RPMI7951 (cell line): ENCODE data around the gene MYH10. TPM values are rescaled to one million over a fixed set of nuclear protein-coding genes. Genes with fewer than 3 reads are reported as not detected.

Experiments used
- DNase-seq: peaks from one replicate; pipeline ENCODE4 v3.0.0-alpha.2; 2012; ENCODE audit warnings: low read depth
- total RNA-seq: library from RNA; depleted of rRNA; stranded (reverse); fragments of >200 nt; shearing (Covaris generic); gene quantifications from 2 replicates; pipeline ENCODE4 v1.2.3, GENCODE V29; 2014

Gene MYH10
- total RNA-seq, 1 experiment from 2014 or later = 21.9 TPM

DNA sequence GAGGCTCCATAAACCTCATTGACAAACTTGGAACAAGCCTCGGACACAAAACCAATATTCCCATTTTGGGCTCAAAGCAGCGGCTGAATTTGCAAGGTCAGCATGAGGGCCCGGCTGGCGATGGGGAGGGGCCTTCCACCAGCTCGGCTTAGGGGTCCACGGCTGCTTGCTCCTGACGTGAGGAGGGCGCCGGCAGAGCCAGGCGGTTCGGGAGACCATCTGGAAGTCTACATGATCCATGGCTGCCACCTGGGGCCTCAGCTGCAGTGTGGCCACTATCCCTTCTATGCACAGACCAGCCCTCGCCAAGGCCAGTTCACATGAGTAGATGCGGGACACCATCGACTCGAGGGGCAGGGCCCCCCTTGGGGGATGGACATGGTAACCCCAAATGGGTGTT, 155.7 kb downstream of the MYH10 start:
- no peak for DNase-seq

DNA sequence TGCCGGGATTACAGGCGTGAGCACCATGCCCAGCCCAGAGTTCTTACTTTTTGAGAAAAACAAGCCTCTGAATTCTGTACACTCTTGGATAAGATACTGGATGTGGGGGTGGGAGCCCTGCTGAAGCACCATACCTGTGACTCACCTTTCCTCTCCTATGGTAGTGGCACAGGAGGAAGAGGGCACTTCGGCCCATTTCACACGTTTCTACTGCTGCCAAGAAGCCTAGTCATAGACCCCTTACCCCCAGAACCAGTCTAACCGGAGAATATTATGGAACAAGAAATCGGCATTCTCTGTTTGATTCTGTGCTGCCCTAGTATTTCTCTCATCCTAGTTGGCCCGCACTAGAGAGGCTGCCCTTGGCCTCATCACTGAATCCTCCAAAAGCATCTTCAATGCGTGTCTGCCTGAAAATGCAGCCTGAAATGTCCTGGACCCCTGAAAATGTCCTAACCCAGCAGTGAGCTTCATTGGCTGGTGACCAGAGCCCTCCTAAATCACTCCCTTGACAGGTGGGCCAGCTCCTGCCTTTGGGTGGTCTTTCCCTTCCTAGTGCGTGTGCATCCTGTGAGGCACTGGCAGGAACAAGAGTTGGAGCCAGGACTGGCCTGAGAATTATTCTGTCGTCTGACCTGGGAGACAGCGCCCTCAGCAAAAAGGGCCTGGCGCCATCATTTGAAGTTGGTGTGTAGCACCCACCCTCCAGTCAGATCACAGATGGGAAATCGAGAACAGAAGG, 156.9 kb downstream of the MYH10 start:
- DNase-seq = no peak

DNA sequence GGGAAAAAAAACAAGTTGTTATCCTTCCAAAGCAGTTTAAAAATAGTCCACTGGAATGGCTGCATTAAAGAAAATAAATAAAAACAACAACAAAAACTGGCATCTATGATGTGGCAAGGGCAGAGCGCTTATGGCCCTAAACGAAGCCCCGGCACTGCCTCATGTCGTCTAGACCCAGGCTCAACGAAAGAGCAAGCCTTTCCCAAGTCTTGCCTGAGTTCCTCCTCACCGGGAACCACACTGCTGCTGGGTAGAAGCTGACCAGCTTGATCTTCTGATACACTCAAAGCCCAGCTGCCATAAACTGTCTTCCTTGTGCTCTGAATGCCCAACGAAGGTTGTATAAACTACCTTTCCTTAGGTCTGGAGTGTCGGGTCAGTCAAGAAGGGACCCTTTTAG, 157.9 kb downstream of the MYH10 start:
- DNase-seq = no peak

DNA sequence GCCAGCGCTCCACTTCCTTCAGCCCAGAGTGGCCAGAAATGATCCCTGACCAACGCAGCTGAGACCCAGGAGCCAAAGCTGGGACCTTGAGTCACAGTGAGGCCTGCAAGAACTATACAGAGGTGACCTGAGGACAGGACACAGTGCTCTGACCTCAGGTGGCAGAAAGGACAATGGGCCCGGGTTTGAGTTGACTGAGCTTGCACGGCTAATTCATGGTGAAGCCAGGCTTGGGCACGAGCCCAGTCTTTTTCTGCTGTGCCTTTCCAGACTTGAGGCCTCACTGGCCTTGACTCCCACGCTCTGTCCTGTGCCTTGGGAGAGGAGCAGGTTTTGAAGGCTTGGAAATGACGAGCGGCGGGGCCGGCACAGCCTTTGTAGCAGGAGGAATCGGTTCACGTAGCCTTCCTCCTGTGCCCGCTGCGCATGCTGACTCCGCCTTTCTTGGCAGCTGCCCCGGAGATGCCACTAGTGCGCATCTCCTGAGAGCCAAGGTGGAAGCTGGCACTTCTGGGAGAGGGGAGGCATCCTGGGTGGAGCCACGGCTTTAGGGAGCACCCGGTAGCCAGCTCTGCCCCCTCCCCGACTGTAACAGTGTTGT, 160.0 kb downstream of the MYH10 start:
- no peak for DNase-seq

DNA sequence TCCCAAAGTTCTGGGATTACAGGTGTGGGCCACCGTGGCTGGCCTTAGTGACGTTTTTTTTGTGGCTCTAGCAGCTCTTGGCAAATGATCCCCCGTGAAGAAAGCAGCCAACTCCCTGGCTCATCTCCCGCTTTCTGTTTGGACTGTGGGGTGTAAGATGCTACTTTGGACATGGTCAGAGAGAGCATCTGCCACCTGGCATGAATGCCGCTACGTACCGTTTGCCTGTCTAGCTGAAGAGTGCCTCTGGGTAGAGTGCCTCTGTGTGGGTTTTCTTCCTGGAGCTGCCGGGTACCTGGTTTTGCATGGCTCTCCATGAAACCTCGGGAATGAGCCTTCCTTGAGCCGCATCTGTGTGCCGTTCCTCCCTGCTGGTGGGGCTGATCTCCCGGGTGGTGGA, 160.6 kb downstream of the MYH10 start:
- no peak for DNase-seq

DNA sequence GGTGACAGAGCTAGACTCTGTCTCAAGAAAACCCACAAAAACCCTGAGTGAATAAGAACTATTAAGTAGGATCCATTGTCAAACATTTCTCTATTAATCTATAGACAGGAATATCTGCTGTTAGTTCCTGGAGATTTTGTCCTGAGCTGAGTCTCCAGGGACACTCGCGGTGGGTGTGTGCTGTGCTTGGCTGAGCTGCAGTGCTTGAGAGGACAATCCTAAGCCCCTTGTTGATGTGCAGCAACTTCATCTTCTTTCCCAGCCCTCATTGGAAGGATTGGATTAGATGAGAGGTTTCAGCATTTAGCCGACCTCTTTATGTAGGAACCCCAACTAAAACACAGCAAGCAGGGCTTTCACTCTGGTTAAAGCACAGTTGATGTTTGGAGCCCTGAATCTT, 161.5 kb downstream of the MYH10 start:
- no peak for DNase-seq

DNA sequence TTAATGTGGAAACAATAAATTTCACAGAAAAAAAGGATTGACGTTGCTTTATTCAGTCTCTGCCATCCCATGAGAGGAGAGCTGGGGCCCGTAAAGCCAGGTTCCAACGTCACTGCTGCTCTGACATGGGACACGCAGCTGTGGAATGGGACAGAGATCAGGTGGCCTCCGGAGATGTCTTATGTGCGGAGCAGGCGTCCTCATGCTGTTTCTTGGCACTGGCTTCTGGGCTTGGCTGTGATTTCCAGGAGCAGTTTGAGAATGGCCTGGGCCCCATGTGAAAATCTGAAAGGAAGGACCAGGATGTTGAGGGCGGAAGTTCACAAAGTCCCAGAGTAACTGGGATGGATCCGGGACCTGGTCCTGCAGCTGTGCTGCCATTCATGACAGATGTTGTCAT, 162.4 kb downstream of the MYH10 start:
- no peak for DNase-seq

DNA sequence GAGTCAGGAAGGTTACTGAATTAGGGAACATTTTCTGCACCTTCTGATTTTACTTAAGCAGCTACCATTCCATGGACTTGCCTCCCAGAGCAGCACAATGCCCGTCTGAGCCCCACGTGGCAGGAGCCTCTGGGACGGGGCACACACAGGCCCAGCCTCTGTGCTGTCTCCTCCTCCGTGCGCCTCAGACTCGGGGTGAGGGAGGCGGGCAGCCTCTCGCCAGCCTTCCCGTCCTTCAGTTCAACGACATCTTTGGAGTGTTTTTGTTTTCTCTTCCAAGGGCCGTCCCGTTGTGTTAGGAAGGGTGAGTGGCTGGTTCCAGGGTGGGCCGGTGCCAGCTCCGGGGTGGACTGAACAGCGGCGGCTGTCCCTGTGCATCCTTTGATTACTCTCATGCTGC, 163.0 kb downstream of the MYH10 start:
- no peak for DNase-seq

DNA sequence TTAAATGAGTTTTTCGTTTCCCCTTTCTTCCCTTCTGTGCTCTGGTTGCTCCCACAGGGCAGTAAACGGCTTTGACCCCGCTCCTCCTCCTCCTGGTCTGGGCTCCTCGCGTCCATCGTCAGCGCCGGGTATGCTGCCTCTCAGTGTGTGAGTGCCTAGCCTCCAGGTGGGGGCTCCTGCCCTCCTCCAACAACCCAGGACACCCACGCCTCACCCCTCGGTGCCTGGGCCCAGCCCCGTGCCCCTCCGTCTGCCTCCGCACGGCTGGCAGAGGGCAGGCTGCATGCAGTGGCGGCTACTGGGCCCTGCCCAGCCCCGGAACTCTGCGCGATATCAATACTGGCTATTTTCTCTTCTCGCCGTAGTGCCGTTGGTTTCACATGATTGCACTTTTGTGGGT, 163.7 kb downstream of the MYH10 start:
- DNase-seq = no peak

DNA sequence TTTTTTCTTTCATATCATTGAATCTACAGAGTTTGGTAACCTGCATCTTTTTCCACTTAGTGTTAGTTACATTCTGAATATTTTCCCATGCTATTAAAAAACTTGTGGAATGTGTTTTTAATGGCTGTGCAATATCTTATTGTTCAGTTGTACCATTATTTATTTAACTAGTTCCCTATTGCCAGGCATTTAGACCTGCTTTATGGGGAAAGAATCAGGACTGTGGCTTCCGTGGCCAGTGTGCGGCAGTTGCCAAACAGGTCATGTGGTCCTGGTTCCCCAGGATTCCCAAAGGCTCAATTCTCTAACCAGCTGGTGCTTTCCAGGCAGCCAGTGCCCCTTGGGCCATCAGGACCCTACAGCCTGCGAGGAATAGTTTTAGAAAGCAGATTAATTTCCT, 164.1 kb downstream of the MYH10 start:
- DNase-seq = no peak

DNA sequence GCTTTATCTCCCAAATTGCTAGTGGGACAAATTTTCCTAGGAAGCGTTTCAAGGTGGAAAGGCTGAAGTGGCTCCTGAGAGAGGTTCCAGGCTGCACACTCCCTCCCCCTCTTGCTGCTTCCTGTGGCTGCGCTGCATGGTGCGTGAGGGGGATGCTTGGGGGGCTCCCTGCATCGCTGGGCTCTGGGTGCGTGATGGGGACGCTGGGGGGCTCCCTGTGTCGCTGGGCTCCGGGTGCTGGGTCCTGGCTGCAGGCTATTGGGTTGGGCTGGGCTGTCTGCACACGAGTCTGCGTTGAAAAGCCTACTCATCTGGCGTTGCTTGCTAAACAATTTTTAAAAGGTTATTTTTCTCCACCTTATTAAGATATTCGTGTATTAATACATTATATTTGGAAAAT, 164.8 kb downstream of the MYH10 start:
- DNase-seq = no peak

DNA sequence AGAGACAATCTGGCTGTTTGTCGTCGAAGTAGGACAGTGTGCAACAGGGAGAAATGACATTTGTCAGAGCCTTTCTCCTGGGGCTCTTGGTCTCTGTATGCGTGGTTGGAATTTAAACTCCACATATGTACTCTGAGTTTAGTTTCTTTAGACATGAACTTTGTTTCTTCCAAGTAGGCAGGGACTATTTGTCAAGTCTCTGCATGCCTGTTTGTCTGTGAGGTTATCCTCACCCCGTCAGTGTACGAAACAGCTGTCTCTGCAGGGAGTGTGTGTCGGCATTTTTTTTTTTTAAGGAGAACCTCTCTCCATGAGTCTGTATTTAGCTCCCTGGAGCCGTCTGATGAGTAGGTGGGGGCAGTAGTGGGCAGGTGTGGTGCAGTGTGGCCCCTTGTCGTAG, 165.2 kb downstream of the MYH10 start:
- DNase-seq = no peak

DNA sequence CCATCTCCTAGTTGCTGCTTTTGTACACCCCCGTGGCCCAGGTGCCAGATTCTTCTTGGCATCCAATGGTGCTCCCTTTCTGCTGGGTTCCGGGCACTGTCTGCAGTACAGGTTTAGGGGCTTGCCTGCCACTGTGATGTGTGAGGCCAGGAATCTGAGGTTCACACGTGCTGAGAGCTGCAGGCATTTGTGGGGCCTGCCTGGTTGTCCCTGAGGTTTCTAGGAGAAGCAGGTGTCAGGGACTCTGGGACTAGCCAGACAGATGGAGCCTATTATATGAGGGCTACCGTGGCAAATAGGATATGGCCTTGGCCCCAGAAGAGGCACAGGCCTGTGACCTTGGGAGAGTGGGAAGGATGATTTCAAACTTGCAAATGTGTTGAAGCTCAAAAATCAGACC, 165.6 kb downstream of the MYH10 start:
- no peak for DNase-seq

DNA sequence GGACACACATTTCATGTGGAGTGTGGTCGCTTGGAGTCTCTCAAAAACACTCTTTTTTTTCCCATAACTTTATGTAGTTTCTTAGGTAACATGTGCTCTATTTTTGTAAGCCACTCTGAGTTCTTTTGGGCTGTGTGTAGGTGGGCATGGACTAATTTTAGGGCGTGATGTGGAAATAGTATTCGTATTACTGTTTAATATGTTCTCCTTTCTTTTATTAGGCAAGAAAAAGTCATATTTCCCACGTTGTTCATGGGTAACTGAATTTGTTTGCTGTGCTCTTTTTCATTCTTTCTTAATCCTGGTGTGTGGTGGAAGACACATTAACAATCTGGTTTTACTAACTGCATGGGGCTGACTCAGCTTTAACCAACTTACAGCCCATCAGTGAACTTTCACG, 167.4 kb downstream of the MYH10 start:
- no peak for DNase-seq

DNA sequence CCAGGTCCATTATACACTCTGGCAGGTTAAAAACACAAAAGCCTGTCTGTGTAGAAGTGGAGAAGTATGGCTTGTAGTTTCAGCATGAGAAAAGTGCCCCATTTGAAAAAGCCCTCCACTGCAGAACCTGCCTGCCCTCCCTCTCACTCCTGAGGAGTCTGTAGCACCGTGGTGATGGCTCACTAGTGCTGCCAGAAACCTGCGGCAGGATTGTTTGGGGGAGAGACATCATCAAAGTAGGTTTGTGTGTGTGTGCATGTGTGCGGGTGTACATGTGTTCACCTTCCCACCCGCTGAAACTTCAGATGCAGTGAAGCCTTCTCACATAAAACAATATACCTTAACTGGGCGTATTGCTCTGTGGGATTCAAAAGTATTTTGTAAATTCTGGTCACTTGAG, 168.0 kb downstream of the MYH10 start:
- DNase-seq = no peak

DNA sequence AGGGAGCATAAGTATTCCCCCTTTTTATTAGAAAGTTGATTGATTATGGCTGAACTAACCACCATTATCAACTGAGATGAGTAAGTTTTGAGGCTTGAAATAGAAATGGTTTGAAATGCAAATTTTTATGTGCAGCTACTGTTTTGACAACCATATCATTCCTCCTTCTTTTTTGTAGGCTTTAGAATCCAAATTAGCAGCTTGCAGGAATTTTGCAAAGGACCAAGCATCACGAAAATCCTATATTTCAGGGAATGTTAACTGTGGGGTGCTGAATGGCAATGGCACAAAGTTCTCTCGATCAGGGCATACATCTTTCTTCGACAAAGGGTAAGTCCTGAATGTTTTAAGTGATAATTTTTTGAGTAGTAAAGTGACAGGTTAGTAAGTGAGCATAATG, 170.7 kb downstream of the MYH10 start:
- DNase-seq = no peak

DNA sequence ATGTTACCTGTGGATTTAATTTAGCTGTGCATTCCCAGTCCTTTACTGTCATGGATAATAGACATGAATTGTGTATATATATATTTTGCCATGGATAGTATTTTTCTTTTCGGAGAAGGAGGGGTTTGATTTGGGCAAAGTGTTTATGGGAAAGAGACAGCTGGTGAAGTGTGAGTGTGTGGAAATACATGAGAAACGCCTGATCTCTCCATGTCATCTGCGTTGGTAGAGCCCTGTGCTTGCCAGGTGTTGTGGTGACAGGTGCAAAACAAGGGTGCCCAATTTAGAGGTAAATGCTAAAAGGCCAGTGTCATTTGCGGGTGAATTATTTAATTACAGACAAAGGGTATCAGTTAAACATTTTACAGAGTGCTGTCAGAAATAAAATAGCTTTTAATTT, 171.4 kb downstream of the MYH10 start:
- no peak for DNase-seq

DNA sequence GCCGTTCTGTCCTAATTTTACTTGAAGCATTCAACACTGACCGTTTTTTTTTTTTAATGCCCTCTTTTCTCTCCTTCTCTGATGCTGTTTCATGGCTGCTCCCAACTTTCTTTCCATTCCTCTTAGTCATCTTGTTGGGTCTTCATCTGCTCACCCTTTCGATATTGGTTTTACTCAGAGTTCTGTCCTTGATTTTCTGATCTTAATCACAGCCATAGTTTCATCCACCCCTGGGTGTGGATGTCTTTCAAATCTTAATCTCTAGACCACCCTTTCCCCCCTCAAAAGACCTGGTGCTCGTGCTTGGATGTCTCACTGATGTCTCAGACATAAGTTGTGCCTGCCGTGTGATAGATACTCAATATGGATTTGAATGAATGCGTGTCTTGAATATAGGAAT, 172.4 kb downstream of the MYH10 start:
- no peak for DNase-seq

DNA sequence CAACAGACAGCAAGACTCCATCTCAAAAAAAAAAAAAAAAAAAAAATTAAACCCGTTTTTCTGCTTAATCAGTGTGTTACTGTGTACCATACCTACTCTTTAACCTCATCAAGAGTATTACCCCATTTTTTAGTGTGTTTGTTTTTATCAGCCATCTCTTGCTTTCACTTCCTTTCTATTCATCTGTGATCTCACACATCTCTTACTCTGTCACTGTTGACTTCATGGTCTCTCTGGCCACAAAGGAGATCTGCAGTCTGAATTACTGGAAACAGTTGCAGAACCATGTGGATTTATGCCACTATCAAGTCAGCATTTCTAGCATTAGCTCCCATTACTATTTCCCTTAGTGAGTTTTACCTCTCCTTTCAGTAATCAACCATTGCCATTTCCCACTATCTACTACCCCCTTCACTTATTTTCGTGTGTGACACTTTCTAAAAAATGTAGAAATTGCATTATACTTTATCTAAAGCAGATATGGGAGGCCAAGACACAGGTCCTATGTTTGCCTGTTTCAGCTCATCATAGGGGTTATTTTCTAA, 174.8 kb downstream of the MYH10 start:
- no peak for DNase-seq

DNA sequence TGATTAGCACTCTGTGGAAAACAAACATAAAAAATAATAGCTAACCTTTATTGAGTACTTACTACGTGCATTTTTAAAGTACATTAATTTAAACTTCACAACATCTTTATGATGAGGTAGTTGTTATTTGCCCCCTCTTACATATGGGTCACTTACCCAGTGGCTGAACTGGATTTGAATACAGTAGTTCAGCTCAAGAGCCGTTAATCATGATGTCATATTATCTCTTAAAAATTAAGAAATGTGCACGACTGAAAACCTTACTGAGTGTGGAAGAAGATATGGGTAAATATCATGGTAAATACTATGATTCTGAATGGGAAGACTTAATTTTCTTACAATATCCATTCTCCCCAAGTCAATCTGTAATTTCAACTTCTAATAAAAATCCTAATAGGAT, 177.2 kb downstream of the MYH10 start:
- no peak for DNase-seq

DNA sequence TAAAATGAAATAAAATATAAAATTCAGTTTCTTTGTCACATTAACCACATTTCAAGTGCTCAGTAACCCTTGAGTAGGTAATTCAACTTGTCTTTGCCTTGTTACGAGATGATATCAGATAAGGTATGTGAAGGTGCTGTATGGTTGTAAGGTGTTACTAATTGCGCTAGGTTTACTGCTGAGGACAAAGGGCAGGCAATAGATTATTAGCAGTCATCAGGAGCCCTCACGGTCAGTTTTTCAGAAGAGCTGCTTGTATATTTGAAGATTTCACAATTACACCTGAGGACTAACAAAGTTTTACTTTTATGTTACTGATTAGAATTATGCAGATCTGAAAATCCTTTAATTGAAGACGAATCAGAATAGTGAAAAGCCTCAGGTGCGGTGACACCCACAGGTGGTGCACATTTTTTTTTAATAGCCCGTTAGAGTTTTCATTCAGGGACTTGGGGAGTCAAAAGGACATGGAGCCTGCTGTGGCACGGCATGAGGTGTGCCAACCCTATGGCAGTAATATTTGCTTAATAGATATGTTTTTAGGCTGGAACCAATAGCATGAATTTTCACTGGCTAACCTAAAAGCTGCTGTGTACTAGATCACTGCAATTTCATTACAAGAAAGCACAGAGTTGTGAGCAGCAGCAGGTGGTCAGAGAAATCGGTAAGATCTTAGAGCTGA, 178.5 kb downstream of the MYH10 start:
- DNase-seq = no peak

DNA sequence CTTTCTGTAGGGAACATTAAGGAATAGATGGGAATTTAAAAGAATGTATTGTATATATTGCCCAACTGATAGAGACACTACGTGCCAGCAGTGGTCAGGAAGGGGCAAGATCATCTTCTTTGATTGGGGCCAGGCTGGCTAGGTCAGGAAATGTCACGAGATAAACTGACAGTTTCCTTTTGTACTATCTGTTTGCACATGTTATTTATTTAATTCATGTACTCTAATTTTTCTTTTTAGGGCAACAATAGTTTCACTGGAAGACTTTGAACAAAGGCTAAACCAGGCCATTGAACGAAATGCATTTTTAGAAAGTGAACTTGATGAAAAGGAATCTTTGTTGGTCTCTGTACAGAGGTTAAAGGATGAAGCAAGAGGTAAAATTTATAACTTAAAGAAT, 182.2 kb downstream of the MYH10 start:
- DNase-seq = no peak

DNA sequence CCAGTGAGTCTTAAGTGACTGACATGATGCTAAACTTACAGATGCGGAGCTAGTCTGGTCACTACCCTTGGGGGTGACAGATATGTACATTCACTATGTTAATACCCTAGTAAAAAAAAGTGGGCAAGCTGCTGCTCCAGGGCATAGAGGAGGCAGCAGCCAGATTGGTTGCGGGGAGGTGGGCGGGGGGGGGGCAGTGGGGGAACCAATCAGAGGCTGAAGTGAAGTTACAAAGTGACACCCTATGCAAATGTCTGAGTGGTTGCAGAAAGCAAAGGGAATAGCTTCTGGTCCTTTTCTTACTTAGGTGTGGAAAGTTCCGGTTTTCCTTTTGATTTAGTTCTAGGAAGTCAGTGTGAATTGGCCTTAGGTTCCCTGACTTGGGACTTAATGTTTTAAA, 182.7 kb downstream of the MYH10 start:
- no peak for DNase-seq
